Common myeloid progenitor, CD34-positive (primary cell): ENCODE measurements around the gene UBE2U.
A peak's percentile ranks its signal among the peaks of the same experiment; 100 is the strongest.

Source experiments
- CTCF ChIA-PET: fragments of 350-600 bp; sonication (Branson Sonifier 250); formaldehyde crosslinking; loops from one replicate; lab custom pipeline; 2021; ENCODE audit warnings: antibody characterized with exemption; lab: Charles Lee
- POLR2A ChIA-PET: fragments of 350-600 bp; sonication (Branson Sonifier 250); formaldehyde crosslinking; loops from one replicate; lab custom pipeline; 2021; ENCODE audit warnings: antibody characterized with exemption; lab: Charles Lee
- DNase-seq, 3 donors: peaks; one replicate each; pipeline versions ENCODE4 v3.0.0 to v3.0.0-alpha.2; 2013
- H3K27ac ChIP-seq, 2 experiments: 1 replicate in 1 of 2; 2 replicates in 1 of 2; pipeline ENCODE4 v1.7.0; 2013; ENCODE audit warnings: inconsistent platforms in 2 of 2, low read length in 2 of 2, mild to moderate bottlenecking in 2 of 2, low read depth in 1 of 2, moderate library complexity in 1 of 2; ENCODE audit not compliant: severe bottlenecking in 2 of 2, insufficient read depth in 1 of 2, poor library complexity in 1 of 2
- H3K27me3 ChIP-seq, 5 experiments: replicated peaks in 2 of 5; 1 replicate in 3 of 5; 2 replicates in 2 of 5; pipeline versions ENCODE4 v1.6.1 to v1.7.0; 2013; ENCODE audit warnings: low read length in 4 of 5, mild to moderate bottlenecking in 2 of 5, moderate library complexity in 2 of 5, inconsistent platforms in 1 of 5; ENCODE audit not compliant: insufficient read depth in 5 of 5, control insufficient read depth in 4 of 5
- H3K36me3 ChIP-seq, 4 experiments: 1 replicate in 2 of 4; 2 replicates in 2 of 4; pipeline versions ENCODE4 v1.6.1 to v1.7.0; 2013; ENCODE audit warnings: low read length in 3 of 4, control low read depth in 1 of 4, mild to moderate bottlenecking in 1 of 4; ENCODE audit not compliant: control insufficient read depth in 4 of 4, insufficient read depth in 4 of 4
- H3K4me1 ChIP-seq, 4 experiments: 1 replicate in 3 of 4; 2 replicates in 1 of 4; pipeline versions ENCODE4 v1.6.1 to v1.7.1; 2013; ENCODE audit warnings: low read length in 3 of 4, mild to moderate bottlenecking in 3 of 4, control low read depth in 1 of 4, inconsistent platforms in 1 of 4, moderate library complexity in 1 of 4; ENCODE audit not compliant: control insufficient read depth in 4 of 4, insufficient read depth in 4 of 4; ENCODE audit errors: control extremely low read depth in 1 of 4
- H3K4me3 ChIP-seq, 7 experiments: 1 replicate in 4 of 7; 2 replicates in 3 of 7; pipeline versions ENCODE4 v1.5.1 to v1.7.0; 2013; ENCODE audit warnings: mild to moderate bottlenecking in 7 of 7, low read length in 6 of 7, moderate library complexity in 6 of 7, inconsistent platforms in 2 of 7, low read depth in 2 of 7, control low read depth in 1 of 7; ENCODE audit not compliant: insufficient read depth in 4 of 7, control insufficient read depth in 1 of 7; ENCODE audit errors: extremely low read depth in 1 of 7
- H3K9me3 ChIP-seq, 5 experiments: 1 replicate in 4 of 5; 2 replicates in 1 of 5; pipeline versions ENCODE4 v1.6.1 to v1.7.1; 2013; ENCODE audit warnings: low read length in 4 of 5, mild to moderate bottlenecking in 2 of 5, inconsistent platforms in 1 of 5, low read depth in 1 of 5, moderate library complexity in 1 of 5; ENCODE audit not compliant: control insufficient read depth in 4 of 5, insufficient read depth in 2 of 5; ENCODE audit errors: control extremely low read depth in 1 of 5
- WGBS: methylation state at CpG from one replicate; pipeline ENCODE4 v1.1.5; 2013; ENCODE audit not compliant: insufficient coverage; 5-methylcytosine and 5-hydroxymethylcytosine counted together

Gene UBE2U

DNA sequence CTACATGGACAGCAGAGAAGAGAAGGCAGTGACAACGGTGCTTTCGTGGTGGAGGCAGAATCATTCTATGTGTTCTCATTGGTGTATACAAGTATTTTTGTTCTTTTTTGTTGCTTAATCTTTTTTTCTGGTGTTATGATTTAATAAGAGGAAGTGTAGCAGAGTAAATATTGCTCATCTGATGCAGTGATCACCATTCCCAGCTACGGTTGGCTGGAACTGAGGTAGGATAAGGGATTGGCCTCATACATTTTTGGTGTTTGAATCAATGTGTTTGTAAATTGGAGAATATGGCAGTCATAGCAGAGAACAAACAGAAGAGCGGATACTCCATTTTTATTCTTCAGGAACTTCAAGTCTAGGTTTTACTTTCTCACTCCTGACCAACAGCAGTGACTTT is 76.6 kb downstream of the UBE2U start:
- Histone ChIP-seq H3K27me3 (no peaks in the 10 kb centered on the region), H3K9me3 (no peaks in the 10 kb centered on the region), H3K27ac (no peak overlapping the region), H3K4me3 (no peak overlapping the region), H3K36me3 (no peaks in the 10 kb centered on the region), H3K4me1 (no peaks in the 10 kb centered on the region)
- ChIA-PET POLR2A (no interaction called here), CTCF (no interaction called here)
- DNase-seq, result no peak
- WGBS, result 100% methylated on average over 4 of the region's 4 CpGs

DNA sequence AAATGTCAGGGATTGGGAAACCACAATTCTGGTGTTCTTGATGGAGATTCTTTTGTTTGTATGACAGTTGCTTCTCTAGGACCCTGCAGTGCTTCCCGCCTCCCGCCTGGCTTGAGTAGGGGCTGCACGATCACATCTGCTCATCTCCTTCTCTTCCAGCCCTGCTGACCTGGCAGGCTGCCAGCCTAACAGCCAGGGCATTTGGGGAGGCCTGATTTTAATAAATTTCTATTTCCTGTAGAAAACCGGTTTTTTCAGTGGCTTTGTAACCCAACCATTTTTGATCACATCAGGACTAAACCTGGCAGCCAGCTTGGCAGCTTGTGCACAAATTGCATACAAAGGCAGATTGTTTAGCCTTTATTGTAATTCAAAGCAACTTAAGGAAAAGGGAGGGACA is 78.9 kb downstream of the UBE2U start:
- WGBS, result 39% methylated on average over 2 of the region's 4 CpGs
- Histone ChIP-seq H3K27ac (no peak overlapping the region), H3K36me3 (no peaks in the 10 kb centered on the region), H3K4me3 (no peak overlapping the region), H3K27me3 (no peaks in the 10 kb centered on the region), H3K9me3 (no peaks in the 10 kb centered on the region), H3K4me1 (no peaks in the 10 kb centered on the region)
- ChIA-PET POLR2A (no interaction called here), CTCF (no interaction called here)
- DNase-seq, result peak in 2 of 3 donors; percentile 11 to 21

DNA sequence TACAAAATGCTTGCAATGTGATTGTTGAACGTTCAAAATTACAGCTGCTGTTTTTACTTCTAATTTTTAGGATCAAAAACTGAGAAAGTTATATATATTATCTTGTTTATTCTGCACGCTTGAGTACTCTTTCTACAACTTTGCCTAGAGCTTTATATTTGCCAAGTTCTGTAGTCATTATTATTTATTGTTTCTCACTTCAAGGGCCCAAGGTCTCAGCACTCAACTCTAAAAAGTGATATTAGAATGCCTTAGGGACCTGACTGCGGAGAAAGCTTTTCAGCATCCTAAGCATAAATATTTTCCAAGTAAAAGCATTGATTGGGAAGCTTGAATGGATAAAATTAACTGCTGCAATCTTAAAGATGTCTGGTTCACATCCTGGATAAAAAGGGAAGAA is 83.6 kb downstream of the UBE2U start:
- Histone ChIP-seq H3K27ac (no peak overlapping the region), H3K36me3 (no peaks in the 10 kb centered on the region), H3K27me3 (no peaks in the 10 kb centered on the region), H3K4me1 (no peaks in the 10 kb centered on the region), H3K4me3 (no peak overlapping the region), H3K9me3 (no peaks in the 10 kb centered on the region)
- ChIA-PET POLR2A (no interaction called here), CTCF (no interaction called here)
- no CpG with 5 or more reads among the region's 3 CpGs for WGBS
- DNase-seq, result no peak

DNA sequence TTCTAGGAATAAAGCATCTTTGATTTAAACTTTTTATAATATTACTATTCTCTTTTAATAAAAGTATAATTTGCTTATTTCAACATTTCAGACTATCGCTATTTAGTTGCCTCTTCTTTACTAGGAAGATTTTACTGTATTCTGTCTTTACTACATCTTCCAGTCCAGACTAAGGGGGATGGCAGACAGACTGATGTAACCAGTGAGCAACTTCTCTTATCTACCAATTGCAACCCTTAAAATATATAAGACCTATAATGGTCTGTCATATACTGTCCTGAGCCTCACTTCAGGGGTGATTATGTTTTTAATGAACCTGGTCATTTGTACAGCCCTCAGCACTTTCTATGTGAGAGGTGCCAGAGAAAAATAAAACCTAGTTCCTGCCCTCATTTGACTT is 87.0 kb downstream of the UBE2U start:
- Histone ChIP-seq H3K4me1 (no peaks in the 10 kb centered on the region), H3K27me3 (no peaks in the 10 kb centered on the region), H3K4me3 (no peak overlapping the region), H3K27ac (no peak overlapping the region), H3K36me3 (no peaks in the 10 kb centered on the region), H3K9me3 (peaks cover 0 to 1% (median 0%) of the 10 kb centered on the region in 5 experiments)
- CTCF ChIA-PET, result no interaction called here
- POLR2A ChIA-PET, result no interaction called here
- no peak for DNase-seq
- no CpG with 5 or more reads among the region's 1 CpG for WGBS

DNA sequence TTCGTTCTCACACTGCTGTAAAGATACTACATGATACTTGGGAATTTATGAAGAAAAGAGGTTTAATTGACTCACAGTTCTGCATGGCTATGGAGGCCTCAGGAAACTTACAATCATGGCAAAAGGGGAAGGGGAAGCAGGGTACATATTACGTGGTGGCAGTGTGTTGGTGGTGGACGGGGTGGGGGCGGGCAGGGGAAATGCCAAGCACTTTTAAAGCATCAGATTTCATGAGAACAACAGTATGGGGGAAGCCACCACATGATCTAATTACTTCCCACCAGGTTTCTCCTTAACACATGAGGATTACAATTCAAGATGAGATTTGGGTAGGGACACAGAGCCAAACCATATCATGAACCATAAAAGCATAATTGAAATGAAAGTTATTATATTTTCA is 88.5 kb downstream of the UBE2U start:
- no peak for DNase-seq

DNA sequence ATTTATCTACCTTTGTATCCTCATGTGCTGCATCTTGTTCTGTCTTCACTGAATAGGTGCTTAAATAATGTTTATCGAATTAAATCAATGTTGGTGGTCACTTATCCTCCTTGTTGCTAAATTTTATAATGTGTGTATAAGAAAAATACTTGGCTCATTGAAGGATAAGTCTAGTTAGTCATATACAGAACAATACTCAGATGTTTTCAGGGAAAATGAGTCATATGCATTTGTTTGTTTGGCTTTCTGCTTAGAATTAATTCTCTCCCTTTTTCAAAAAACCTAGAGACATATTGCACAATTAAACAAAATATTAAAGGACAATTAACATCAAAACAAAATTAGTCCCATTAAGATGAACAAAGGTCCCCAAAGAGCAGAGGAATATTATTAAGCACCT is 89.0 kb downstream of the UBE2U start:
- POLR2A ChIA-PET, result no interaction called here
- Histone ChIP-seq H3K4me1 (no peaks in the 10 kb centered on the region), H3K4me3 (no peak overlapping the region), H3K27me3 (no peaks in the 10 kb centered on the region), H3K36me3 (no peaks in the 10 kb centered on the region), H3K27ac (no peak overlapping the region), H3K9me3 (peaks cover 0 to 3% (median 0%) of the 10 kb centered on the region in 5 experiments)
- CTCF ChIA-PET, result no interaction called here
- WGBS, result no CpG with 5 or more reads among the region's 1 CpG
- DNase-seq, result no peak

More for the DNA sequence above, 88.5 kb downstream of the UBE2U start:
- Histone ChIP-seq H3K4me3 (no peak overlapping the region), H3K4me1 (no peaks in the 10 kb centered on the region), H3K36me3 (no peaks in the 10 kb centered on the region), H3K9me3 (peaks cover 0 to 1% (median 0%) of the 10 kb centered on the region in 5 experiments), H3K27me3 (no peaks in the 10 kb centered on the region), H3K27ac (no peak overlapping the region)
- CTCF ChIA-PET, result no interaction called here
- 40% methylated on average over 1 of the region's 4 CpGs for WGBS
- POLR2A ChIA-PET, result no interaction called here

DNA sequence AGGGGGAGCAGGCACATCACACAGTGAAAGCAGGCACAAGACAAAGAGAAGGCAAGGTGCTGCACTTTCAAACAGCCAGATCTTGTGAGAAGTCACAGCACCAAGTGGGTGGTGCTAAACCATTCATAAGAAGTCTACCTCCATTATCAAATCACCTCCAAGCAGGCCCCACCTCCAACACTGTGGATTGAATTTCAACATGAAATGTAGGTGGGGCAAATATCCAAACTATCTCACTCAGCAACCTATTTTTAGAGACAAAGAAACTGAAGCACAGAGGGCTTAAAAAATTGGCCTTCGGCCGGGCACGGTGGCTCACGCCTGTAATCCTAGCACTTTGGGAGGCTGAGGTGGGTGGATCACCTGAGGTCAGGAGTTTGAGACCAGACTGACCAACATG is 90.4 kb downstream of the UBE2U start:
- POLR2A ChIA-PET, result no interaction called here
- H3K36me3 ChIP-seq, result no peaks in the 10 kb centered on the region
- CTCF ChIA-PET, result no interaction called here
- no peaks in the 10 kb centered on the region for H3K27me3 ChIP-seq
- H3K4me1 ChIP-seq, result no peaks in the 10 kb centered on the region
- WGBS, result 100% methylated on average over 2 of the region's 4 CpGs
- no peak overlapping the region for H3K4me3 ChIP-seq
- DNase-seq, result no peak
- H3K27ac ChIP-seq, result no peak overlapping the region
- H3K9me3 ChIP-seq, result peaks cover 0 to 3% (median 0%) of the 10 kb centered on the region in 5 experiments
